NCI-H1417 (cell line): ENCODE data around the gene ROMO1.
A peak's percentile ranks its signal among the peaks of the same experiment; 100 is the strongest.

Experiments
- DNase-seq, 3 experiments: peaks; one replicate each; lab custom pipeline; 2025; lab: John Stamatoyannopoulos, UW

Gene ROMO1

GRCh38 chr20:35699127-35699956 is at the start of gene ROMO1, which contains the start of gene NFS1:
TSS of gene ROMO1 (plus strand) at chr20:35699405. CDS start at chr20:35699633, 228 bp downstream.
TSS of gene NFS1 (minus strand) at chr20:35699352. CDS start at chr20:35699288, 64 bp downstream.
- peak; percentile 82 to 91 (median 86) for DNase-seq

GRCh38 chr20:35650632-35651031 is 48.6 kb upstream of the ROMO1 start:
- DNase-seq, result no peak

GRCh38 chr20:35651958-35652357 is 47.2 kb upstream of the ROMO1 start:
- DNase-seq, result no peak

- no peak for DNase-seq
These were observed 46.4 kb upstream of the ROMO1 start for GRCh38 chr20:35652641-35653429.

- DNase-seq, result no peak
These were observed 45.8 kb upstream of the ROMO1 start for GRCh38 chr20:35653430-35653734.

GRCh38 chr20:35653893-35654292 is 45.3 kb upstream of the ROMO1 start:
- DNase-seq, result no peak

GRCh38 chr20:35654415-35654814 is 44.8 kb upstream of the ROMO1 start:
- no peak for DNase-seq

GRCh38 chr20:35657271-35657670 is 41.9 kb upstream of the ROMO1 start:
- DNase-seq, result no peak

GRCh38 chr20:35660122-35660937 is 38.9 kb upstream of the ROMO1 start:
- no peak for DNase-seq

GRCh38 chr20:35661053-35661452 is 38.2 kb upstream of the ROMO1 start:
- no peak for DNase-seq

GRCh38 chr20:35661908-35662307 is 37.3 kb upstream of the ROMO1 start:
- DNase-seq, result no peak

GRCh38 chr20:35662551-35662950 is 36.7 kb upstream of the ROMO1 start:
- no peak for DNase-seq

- DNase-seq, result peak; percentile 50 to 88 (median 85)
These were observed 35.4 kb upstream of the ROMO1 start for GRCh38 chr20:35663516-35664465.

GRCh38 chr20:35664466-35665206 is 34.6 kb upstream of the ROMO1 start, which contains the start of the genes CPNE1 and RBM12:
TSS of gene CPNE1 (minus strand) at chr20:35664900. CDS start at chr20:35632923, 31,977 bp downstream.
TSS of gene RBM12 (minus strand) at chr20:35664900. CDS start at chr20:35655322, 9,578 bp downstream.
- DNase-seq, result peak; percentile 91 to 97 (median 97)

GRCh38 chr20:35665949-35666288 is 33.3 kb upstream of the ROMO1 start:
- DNase-seq, result no peak

GRCh38 chr20:35669221-35669620 is 30.0 kb upstream of the ROMO1 start:
- DNase-seq, result no peak

GRCh38 chr20:35669681-35670080 is 29.5 kb upstream of the ROMO1 start:
- DNase-seq, result no peak

- DNase-seq, result no peak
These were observed 25.3 kb upstream of the ROMO1 start for GRCh38 chr20:35673884-35674283.

- DNase-seq, result no peak
These were observed 24.3 kb upstream of the ROMO1 start for GRCh38 chr20:35674921-35675320.

GRCh38 chr20:35680452-35681183 is 18.6 kb upstream of the ROMO1 start:
- DNase-seq, result no peak
